Retina (tissue), 1 donor: Measurements from ENCODE around the gene SLC25A48.

Experiments
- DNase-seq: peaks from one replicate; pipeline ENCODE4 v3.0.0-alpha.2; 2016

Gene SLC25A48

DNA sequence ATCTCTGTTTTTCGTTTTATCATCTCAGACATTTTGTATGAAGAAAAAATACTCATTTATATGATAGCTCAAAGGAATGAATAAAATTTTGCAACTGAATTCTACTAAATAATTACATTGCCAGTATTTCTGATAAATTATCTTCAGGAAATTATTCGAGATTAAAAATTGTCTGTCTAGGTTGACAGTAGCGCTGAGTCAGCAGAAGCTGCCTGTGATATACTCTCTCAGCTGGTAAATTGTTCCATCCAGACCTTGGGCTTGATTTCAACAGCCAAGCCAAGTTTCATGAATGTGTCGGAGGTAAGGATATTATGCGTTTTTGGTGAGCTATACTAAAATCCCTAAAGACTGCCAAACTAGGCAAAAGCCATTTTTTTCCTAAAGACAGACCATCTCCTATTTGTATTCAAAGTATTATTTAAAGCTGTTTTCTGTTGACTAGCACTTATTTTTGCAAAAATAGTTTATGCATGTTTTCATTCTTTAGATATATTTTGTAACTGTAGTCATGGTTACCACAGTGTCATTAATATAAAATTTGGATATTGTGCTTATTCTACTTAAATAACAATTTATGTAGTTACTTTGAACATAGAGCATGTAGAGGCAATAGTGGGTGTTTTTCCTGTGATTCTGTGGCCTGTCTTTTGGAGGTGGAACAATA is 102.9 kb downstream of the SLC25A48 start:
- DNase-seq = no peak
